ELF-1 (cell line): Measurements from ENCODE around the gene HARBI1.

Source experiments
- DNase-seq: peaks from one replicate; pipeline ENCODE4 v3.0.0-alpha.2; 2016; ENCODE audit warnings: low read depth, low spot score

The HARBI1 gene

DNA sequence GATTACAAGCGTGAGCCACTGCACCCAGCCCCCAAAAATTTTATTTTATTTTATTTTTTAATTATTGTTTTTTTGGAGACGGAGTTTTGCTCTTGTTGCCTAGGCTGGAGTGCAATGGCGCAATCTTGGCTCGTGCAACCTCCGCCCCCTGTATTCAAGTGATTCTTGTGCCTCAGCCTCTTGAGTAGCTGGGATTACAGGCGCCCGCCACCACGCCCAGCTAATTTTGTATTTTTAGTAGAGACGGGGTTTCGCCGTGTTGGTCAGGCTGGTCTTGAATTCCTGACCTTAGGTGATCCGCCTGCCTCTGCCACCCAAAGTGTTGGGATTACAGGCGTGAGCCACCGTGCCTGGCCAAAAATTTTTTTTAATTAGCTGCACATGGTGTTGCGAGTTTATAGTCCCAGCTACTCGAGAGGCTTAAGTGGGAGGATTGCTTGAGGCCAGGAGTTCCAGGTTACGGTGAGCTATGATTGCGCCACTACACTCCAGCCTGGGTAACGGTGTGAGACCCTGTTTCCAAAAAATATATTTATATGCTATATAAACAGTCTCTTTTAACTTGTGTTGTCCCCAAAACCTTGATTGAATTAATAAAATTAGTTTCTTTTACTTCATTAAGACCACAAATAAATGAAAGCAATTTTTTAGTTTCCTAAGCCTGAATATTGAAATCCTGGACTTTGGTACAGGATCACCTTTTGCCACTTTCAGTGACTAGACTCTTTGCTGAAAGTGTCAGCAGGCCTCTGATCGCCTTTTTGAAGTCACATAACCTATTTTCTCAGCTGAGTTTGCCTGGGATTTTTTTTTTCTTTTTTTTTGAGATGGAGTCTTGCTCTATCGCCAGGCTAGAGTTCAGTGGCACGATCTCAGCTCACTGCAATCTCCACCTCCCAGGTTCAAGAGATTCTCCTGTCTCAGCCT lies 16.5 kb upstream of the HARBI1 start:
- DNase-seq = no peak

DNA sequence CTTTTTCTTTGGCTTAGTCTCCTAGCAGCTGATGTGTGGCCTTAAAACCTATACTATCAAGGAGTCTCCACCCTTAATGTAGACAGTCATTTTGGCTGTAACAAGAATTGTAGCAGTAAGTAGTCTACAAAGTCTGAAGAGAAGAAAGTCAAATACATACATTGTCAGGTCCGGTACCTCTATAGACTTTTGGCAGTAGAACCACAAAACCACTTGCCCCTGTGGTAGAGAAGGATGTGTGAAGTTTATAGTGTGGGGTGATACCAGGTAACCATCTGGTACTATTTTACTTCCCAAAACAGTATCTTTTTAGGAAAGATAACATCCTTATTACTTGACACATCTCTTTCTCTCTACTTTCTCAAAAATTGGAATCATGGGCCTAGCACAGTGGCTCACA lies 15.5 kb upstream of the HARBI1 start:
- no peak for DNase-seq

DNA sequence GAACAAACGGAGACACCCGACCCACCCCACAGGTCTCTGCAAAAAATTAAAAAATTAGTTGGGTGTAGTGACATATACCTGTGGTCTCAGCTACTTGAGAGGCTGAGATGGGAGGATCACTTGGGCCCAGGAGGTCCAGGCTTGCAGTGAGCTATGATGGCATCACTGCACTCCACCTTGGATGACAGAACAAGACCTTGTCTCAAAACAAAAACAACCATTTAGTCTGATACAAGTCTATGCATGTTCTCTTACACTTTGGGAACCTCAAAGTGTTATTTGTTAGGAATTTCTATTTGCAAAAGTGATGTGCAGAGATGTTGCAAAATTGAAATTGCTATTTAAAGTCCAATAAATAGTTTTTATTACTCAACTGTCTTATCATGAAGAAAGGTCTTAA lies 14.6 kb upstream of the HARBI1 start:
- no peak for DNase-seq

DNA sequence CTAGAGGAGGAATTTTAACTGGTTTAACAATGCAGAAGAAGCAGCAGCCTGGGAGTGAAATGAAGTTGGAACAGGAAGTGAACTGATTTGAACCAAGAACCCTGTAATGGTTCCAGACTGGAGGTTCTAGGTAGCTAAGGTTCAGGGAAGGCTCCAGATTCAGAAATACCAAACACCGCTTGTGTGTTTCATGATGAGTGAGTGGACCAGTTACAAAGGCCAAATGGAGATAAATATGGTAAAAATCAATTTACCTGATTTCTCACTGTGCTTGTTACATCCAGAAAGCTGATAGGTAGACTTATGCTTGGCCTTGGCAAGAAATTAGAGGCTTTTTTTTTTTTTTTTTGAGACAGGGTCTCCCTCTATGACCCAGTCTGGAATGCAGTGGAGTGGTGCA lies 13.2 kb upstream of the HARBI1 start:
- DNase-seq = no peak

DNA sequence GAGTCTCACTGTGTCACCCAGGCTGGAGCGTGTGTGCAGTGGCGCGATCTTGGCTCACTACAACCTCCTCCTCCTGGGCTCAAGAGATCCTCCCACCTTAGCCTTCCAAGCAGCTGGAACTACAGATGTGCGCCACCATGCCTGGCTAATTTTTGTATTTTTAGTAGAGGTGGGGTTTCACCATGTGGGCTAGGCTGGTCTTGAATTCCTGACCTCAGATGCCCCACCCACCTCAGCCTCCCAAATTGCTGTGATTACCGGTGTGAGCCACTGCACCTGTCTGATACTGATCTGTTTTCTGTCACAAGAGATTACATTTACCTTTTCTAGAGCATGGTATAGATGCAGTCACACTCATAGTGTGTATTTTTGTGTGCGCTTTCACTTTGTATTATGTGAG lies 11.9 kb upstream of the HARBI1 start:
- DNase-seq = no peak

DNA sequence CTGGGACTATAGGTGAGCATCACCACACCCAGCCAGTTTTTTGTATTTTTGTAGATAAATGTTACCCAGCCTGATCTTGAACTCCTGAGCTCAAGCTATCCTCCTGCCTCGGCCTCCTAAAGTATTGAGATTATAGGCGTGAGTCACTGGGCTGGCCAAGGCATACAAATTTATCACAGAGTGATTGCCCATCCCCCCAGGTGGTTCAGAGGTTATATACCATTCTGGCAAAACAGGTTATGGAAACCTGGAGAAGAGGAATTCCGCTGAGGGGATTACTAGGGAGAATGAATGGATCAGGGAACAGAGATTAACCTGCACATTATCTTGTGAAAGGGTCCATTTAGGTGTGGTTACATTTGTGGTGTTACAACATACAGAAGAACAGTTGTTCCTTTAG lies 8.4 kb upstream of the HARBI1 start:
- DNase-seq = no peak

DNA sequence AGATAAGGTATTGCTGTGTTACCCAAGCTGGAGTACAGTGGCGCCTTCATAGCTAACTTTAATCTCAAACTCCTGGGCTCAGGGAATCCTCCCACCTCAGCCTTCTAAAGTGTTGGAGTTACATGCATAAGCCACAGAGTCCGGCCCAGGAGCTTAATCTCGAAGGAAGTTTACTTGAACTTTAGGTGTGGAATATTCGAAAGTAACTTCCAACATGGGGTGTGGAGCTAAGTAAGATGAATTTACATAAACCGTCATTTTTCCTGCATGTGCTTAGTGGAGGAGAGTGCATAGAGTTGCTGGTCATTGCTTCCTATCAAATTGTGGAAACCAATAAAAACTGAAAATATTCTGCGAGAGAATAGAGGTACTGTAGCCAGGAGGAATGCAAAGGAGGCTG lies 1.8 kb upstream of the HARBI1 start:
- no peak for DNase-seq

DNA sequence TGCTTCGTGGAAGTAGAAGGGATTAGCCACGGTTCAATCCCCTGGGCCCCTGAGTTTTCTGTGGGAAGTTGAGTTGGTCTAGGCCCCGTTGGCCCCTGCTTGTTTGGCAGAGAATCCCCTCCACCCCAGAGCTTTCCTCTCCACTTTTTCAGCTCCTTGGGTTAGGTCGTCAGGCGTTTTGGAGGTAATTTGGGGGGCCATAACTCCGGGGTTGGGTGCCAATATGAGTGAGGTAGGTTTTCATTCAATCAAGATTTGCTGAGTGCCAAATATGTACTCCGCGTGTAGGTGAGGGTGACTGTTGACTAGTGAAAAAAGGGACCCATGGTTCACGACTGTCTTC lies 916 bp upstream of the HARBI1 start:
- no peak for DNase-seq

DNA sequence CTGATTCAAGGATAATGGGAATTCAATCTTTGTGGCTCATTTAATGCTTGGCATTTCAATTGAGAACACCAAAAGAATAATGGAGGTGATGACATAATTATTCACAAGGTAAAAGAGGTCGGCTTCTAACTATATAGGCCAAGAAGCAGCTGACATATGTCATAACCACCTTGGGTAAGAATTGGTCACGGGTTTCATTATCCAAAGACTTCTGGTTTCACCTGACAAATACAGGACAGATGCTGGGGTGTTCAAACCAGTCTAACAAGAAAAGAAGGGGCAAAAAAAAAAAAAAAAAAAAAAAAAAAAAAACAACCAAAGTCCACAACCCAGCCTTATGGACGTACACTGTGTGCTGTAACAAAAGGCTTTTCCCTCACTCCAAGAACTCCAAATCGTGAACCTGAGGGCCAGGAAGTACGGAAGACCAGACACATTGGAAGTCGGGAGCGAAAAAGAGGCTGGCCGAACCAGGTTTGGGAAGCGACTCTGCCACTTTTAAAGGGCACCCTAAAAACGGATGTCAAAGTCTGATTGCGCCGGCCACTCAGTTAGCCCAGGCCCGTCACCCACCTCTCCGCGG lies 385 bp downstream of the HARBI1 start:
- DNase-seq = no peak

DNA sequence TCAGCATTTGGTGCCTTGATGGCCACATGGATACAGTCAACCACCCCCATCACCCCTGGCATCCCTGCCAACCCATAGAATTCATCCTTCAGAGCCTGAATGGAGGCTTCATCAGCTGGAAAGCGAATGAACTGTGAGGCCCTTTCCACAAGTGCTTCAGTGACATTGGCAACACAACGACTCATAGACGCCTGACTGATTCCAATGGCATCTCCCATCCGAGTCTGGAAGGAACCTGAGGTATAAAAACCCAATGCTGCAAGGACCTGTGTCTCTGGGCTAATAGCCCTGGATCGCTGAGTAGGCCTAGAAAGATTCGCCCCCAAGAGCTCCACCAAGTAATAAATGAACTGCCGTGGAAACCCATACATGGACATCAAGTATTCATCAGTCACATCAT lies 1.3 kb downstream of the HARBI1 start:
- no peak for DNase-seq

DNA sequence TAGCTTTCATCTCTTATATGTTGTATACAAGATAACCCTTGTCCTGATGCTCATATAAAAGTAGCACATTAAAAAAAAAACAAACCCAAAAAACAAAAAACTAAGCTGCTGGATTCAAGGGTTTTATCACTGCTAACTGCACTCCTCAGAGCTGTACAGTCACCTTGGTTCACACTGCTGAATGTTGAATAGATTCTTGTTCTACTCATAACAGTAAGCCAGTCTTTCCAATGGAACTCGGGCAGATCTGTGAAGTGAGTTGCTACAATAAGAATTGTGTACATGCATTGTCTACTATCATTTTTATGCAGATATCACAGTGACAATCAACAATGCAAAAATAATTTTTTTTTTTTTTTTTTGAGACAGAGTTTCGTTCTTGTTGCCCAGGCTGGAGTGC lies 4.7 kb downstream of the HARBI1 start:
- DNase-seq = no peak

DNA sequence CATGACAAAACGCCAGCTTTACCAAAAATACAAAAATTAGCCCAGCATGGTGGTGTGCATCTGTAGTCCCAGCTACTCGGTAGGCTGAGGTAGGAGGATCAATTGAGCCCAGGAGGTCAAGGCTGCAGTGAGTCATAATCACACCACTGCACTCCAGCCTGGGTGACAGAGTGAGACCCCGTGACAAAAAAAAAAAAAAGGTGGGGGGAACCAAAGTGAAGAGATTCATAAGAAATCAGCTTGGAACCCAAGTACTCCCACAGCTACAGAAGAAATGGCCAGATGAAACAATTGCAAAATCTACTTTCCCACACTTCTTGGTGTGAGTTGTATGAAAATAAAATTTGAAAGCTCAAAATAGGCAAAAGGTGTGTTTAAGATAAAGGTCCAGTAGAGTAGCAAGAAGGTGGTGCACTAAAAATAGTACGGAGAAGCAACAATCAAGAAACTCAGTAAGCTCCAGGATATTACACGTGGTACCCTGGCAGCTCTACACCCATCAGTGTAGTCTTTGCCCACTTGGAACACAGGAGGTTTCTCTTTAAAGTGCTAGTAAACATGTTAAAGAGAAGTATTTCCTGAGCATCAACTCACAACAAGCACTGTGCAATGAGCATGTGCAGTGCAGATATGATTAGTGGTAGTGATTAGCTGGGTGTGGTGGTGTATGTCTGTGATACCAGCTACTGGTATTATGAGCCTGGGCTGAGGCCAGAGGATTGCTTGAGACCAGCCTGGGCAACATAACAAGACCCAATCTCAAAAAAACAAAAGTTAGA lies 5.3 kb downstream of the HARBI1 start:
- no peak for DNase-seq

DNA sequence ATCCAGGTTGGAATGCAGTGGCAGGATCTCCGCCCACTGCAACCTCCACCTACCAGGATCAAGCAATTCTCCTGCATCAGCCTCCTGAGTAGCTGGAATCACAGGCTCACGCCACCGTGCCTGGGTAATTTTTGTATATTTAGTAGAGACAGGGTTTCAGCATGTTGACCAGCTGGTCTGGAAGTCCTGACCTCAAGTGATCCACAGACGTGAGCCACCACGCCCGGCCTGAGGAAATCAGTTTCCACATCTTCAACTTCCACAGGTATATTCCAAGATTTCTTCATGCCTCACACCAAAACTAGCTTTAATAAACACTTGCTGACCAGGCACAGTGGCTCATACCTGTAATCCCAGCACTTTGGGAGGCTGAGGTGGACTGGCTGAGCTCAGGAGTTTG lies 7.6 kb downstream of the HARBI1 start:
- no peak for DNase-seq

DNA sequence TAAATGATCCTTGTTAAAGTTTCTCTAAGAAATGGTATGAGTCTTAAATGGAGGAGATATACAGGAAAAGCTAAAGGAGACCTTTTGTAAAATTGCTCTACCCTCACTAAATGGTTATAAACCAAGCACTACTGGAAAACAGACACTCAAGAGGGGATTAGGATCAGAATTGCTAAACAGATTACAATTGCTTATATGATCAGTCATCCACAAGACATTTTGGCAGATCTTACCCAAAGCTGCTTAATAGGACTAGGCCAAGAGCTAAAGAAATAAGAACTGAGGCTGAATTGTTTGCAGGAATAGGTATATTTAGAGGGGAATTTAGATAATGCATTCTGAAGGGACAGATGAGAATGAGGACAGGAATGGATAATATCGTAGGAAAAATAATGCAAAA lies 9.5 kb downstream of the HARBI1 start:
- no peak for DNase-seq

DNA sequence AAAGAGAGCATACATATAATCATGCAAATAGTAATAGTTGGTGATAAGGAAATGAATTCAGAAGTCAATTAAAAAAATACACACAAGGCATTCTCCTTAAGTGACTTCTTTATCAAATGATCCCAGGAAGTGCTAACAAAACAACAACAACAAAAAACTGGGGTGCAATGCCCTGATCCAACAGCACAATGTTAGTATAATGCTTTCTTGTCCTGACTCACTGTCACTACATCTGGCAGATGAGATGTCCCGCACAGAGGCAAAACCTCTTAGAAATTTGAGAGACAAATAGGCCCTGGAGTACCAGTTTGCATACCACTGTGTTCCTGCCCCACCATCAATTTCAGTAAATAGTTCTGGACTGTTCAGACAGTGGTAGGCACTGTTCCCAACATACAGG lies 12.2 kb downstream of the HARBI1 start:
- no peak for DNase-seq

DNA sequence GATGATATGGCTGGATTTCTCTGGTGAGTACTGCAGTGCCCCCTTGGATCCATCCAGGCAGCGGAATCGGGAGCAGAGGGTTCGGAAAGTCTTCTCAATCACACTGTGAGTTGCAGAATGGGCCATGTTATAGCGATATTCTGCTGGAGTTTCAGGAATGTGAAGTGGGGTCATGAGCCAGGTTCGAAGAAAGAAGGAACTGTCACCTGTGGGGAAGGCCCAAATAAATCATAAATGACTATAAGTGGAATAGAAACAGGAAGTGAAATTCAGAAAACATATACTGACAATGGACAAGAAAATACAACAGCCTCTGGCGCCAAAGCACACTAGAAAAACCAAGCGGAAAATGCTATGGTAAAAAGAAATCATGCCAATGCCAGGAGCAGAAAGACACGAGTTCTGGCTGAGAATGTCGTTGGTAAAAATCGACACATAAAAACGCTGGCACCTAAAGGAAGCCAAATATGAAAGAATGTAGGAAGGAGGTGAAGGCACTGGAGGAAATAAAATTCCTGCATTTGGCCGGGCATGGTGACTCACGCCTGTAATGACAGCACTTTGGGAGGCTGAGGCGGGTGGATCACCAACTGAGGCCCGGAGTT lies 13.2 kb downstream of the HARBI1 start:
- no peak for DNase-seq

DNA sequence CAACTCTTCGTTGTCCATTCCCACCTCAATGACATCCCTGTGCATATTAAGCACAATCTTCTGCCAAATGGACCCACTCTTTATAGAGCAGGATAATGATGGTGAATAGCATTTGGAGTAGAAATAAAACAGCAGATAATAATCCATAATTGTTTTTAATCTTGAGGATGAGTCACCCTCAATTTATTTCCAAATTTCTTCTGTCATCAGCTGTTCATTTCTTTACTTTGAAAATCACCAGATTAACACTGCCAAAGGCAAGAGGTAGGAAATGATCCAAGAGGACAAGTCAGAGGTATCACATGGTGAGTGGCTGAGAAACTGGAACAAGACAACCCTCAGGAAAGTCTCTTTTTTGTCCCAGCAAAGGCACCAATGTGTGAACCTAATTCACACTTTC lies 15.9 kb downstream of the HARBI1 start:
- no peak for DNase-seq

DNA sequence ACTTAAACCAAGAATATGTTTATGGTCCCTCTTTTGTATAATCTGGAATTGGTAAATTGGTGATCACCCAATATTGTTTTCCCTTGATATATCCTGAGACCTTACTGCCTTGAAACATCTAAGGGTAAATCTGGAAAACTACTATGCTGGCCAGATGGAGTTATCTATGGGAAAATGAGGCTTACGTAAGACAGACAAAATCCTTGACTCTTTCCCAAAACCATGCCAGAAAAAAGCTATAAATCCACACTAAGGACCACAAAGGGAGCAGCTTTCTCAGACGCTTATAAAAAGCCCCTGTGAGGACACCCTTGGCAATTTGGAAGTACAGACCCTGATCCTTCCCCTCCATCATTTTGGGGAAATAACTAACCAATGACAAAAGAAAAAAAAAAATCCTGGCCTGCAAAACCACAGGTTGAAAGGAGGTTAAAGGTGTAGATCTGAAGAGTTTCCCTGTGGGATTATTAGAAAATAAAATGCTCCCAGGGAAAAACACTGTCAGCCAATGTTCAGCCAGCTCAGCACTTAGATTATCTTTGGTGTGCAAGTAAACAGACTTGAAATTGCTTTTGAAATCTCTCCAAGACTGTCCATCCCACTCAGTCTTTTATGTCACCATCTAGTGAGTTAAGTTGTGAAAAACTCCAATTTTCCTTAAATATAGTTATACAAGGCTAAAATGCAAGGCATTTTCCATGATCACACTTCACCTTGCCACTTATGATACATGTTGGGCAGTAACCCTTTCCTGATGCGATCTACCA lies 16.6 kb downstream of the HARBI1 start:
- no peak for DNase-seq

DNA sequence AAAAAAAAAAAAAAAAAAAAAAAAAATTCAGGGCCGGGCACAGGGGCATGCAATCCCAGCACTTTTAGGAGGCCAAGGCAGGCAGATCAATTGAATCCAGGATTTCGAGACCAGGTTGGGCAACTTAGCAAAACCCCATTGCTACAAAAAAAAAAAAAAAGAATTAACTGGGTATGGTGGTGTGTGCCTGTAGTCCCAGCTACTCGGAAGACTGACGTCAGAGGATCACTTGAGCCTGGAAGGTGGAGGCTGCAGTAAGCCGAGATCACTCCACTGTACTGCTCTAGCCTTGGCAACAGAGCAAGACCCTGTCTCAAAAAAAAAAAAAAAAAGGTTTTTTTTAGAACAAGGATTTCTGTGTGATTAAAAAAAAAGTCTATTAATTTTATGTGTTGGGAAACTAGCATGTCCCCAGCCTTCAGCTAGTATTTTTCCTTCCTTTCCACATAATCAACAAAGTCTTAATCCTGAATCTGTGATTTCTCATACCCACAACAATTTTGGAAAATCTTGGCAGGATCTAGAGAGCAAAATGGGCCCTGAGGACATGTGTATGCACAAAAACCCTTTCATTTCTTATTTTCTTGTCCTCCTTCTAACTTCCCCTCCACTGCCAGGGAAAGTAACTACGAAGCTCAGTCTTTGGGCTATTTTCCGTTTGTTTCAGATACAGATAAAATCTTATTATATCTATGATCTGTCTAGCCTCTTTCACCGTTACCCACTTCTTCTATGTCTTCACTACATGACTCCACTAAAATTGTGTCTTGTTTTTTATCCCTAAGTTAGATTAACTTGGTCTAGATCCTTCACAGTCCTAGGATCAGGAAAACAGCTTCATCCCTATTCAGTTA lies 17.5 kb downstream of the HARBI1 start:
- DNase-seq = no peak

DNA sequence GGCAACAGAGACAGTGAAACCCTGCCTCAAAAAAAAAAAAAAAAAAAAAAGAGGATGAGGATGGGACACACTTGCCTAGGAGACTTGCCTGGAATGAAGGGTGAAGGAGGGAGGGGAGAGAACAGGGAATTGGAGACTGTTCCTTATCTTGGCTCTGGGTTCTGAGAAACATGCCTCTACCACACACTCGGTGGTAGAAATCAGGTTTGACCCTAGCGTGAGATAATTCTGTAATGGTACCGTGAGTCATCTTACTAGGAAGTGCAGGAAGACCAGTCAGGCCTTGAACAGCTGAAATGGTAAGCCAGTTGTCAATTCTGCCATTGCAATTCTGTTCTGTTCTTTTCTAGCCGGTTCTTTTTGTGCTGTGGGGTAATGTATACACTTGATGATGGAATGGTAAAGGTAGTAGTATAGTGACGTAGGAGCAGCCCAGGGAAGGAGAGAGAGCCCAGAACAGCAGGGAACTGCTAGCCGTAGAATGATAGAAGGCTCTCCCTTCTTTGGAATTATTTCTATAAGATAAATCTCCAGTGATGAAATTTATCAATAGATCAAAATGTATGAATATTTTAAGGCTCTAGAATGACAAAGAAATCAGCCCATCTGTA lies 19.3 kb downstream of the HARBI1 start:
- DNase-seq = no peak
